Activated T-cell treated with anti-CD3 and anti-CD28 coated beads for 4 hours (primary cell): ENCODE data around the gene CCDC60.

ENCODE experiments used
- DNase-seq: peaks from one replicate; pipeline ENCODE4 v3.0.0-alpha.2; 2020

The CCDC60 gene, protein sequence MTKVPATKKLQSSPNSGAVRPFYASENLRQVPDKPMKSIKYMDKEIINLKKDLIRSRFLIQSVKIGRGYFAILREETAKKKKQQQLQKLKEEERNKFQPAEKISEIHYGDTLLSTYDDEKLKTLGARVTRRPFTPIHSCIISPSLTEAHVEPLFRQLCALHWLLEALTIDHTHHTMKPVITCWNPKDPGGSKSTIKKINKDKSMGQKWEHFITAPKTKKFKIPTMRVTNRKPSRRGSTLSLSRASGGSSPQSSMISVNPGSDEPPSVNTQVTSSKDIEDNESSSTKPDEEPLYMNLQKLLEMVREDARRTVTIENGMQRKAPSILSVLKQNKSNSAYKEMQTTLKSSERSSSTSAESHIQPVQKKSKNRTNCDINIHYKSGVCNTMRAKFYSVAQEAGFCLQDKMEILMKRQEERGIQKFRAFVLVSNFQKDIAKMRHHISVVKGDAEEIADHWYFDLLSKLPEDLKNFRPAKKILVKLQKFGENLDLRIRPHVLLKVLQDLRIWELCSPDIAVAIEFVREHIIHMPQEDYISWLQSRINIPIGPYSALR

DNA sequence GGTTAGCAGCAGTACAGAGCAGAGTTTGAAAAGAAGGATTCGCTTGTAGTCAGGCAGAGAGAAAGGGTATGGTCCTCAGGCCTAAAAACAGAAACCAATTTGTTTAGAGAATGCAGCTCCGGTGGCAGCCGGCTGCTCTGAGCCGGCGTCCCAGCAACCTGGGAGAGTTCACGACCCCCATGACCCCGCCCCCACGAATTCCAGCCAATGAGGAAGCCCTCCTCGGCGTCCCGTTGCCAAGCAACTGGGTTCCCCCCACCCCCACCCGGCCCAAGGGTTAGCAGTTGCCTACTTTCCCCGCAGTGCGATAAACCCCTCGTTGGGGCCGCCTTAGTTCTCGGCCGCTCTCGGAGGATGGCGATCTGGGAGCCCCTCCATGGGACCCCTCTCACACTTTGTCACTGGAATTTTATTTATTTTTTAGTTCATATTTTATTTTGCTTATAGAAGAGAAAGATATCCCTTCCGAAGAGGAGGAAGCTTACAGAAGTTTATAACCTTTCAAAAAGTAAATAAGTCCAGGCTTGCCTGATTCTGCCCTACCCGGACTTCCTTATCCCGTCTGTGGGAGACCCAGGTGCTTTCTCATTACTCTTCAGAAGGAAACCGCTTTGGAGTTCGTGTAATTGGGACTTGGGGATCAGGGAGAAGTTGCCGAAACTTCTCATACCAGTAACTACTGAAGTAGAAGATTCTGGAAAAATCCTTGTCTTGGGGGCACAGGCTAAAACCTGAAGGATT is at the start of gene CCDC60:
Gene CCDC60 (plus strand): TSS at position 300 of the 741 bp plus-strand sequence. CDS start 448 bp downstream, outside the sequence.
- no peak for DNase-seq

DNA sequence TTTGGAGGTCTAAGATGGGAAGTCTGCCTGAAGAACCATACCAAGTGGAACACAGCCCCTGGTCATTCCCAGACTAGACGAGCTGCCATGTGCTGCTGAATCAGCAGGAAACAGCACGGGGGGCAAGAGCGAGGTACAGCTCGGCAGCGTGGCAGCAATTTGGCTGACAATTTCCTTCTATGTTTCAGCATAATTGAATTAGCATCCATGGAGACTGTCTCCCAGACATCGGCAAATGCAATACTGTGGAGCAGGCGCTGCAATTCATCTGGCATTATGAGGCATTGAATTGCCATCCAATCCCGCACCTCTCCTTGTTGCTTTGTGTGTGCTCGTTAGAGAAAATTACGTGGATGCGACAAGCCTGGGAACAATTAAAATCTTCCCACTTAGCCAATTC is 46.0 kb upstream of the CCDC60 start:
- no peak for DNase-seq

DNA sequence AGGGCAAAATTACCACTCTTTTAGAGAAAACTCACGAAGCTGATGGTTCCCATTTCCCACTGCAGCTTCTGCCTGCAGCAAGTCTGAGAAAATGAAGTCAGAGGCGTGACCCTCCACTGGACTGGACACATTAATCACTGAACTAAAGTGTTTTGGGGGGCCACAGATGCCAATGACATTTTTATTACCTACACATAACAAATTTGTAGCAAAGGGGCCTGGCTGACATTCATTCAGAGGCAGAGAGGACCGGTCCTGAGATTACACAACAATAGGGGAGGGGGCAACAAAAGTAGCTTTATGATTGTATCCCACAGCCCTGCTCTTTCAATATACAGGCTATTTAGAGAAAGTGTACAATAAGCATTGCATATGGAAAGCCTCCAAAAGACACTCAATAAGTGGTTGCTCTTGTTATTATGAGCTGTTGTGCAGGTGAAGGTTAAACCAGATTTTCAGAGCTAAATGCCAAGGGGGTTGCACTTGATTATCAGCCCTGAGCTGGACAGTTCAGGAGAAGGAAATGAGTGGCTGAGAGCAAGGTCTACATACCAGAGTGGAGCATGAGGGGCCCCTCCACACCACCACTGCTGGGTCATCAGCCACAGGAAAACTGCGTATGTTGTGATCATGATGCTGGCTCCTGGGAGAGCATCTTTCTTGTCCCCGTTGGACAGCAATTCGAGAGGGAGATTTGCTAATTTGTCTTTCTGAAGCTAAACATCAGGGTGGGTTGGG is 41.5 kb upstream of the CCDC60 start:
- DNase-seq = no peak

DNA sequence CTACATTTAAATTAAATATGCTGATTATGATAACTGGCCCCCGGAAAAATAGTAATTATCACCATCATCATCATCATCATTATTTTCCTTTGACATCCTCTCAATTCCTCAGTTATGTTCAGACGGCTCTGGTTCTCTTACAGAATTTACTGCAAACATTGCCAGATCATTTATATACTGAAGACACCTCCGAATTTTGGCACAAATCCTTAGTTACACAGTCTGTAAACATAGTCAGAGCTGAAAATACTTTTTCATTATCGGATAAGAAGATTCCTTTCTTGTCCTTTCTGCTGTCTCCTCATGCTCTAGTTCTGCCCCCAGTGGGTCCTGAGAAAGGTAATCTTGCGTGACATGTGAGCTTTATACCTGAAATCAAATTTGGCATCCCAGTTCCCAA is 40.3 kb upstream of the CCDC60 start:
- no peak for DNase-seq

DNA sequence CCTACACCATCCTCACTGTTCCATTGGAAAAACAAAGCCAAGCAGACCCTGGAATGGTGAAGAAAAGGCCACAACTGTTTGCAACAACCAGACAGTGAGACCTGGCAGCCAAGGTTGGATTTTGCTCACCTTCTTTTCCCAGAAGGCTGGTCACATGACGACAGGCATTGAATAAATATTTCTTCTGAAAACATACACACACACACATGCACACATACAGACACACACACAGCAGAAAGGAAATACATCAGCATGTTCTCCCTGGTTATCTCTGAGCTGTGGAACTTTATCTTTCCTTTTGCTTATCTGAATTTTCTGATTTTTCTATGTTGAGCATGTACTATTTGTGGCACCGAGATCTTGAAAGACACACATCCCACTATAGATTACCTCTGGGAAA is 38.0 kb upstream of the CCDC60 start:
- no peak for DNase-seq

DNA sequence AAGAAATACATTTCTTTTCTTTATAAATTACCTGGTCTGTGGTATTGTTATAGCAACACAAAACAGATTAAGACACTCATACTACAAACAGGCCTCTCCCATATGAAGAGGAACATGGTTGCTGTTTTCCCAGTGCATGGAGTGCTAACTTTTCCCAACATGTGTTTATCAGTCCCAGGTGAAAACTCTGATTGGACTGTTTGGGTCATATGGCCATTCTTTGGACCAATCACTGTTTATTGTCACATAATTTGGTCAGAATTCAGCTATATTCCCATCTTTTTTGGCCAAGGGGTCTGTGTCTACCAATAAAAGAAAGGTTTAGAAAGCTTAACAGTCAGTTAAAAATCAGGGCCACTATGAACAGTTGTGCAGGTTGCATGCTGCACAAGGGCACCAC is 35.4 kb upstream of the CCDC60 start:
- no peak for DNase-seq

DNA sequence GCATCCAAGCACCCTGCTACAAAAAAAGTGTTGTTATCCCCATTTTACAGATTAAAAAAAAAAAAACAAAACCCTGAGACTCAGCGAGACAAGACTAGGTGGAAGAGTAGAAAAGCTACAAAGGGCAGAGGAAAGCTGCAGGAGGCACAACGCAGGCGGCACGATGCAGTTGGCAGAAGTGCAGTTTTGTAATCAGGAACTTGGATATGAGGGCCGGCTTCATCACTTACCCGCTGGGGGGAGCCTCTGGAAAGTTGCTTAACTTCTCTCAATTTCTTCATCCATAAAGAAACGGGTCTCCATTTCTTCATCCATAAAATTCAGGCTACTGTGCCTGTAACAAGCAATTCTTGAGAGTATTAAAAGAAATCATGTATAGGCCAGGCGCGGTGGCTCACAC is 33.1 kb upstream of the CCDC60 start:
- no peak for DNase-seq

DNA sequence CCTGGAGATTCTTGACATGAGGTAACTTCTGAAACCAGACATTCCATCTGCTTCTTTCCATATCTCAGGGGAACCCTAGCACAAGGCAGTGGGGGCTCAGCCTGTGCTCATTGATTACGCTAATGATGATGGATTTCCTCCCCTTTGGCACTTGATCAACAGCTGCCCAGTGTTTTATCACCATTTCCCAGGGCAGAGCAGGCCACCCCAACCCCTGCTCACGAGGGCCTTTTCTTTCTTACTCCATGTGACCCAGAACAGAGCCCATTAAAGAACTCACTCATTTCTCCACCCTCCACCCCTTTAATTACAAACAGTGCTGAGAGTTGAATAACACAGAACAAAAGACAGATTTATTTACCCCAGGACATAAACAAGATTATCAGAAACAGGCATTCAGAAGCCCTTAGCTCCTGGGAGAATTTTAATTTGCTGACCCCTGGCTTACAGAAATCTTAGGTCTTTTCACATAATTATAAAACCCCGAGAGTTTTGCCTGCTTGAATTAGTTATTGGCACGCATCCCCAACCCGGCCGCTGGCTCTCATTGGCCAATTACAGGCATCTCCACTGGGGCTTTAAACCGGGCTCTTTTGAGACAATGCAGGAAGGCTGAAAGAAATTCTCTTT is 32.0 kb upstream of the CCDC60 start:
- no peak for DNase-seq

DNA sequence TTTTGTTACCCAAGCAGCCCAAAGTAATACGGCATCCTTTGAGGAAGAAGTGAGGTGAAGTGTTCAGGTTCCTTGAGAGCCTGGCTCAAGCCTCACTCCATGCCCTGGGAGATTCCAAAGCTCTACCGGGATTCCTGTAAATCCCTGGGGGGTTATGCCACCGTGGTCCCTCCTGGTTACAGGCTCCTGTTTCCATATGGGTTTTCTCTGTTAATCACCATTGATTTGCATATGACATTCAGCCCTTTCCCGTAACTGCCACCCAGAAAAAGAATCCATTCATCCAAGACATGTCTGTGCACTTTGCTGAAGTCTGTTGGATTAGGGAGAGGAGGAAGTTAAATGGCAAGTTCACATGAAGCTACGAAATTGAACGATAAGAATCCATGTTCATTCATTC is 27.9 kb upstream of the CCDC60 start:
- DNase-seq = no peak

DNA sequence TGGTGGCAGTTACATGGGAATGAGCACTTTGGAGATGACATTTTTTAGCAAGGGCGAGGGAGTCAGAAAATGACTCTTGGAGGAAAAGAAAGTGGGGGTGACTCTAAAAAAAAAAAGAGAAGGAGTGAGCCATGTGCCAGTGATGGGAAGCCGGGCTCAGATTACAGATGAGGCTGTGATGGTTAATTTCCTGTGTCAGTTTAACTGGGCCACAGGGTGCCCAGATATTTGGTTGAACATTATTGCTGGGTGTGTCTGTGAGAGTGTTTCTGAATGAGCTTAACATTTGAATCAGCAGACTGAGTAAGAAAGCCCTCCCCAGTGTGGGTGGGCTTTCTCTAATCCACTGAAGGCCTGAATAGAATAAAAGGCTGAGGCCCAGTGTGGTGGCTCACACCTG is 26.8 kb upstream of the CCDC60 start:
- no peak for DNase-seq

DNA sequence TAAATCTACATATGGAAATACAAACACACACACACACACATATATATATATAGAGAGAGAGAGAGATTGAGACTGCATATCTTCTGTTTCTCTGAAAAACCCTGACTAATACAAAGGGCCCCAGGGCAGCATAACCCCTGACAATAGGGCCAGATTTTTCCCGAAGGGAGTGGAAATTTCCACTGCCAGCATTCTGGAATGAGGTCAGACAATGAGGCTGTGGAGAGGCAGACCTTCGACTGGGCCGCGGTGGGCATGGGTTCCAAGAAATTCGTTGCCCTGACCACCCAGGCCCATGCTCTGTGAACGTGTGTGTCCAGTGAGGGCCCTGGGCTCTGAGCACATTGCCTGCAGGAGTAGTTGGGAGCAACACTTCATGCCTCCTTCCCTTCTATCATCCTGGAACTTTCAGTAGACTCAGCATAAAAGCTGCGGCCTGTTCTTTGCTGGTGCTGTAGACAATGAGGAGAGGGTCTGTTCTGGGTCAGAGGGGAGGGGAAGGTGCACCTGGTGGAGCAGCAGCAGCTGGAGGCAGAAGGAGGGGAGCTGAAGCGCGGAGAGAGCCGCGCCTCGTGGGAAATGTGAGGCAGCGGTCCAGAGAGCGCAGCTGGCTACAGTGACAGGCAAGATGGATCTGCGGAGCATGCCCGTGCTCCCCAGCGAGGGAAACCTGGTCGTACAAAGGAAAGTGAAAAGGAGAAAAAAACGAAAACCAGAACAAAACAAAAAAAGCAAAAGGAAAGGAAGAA is 25.6 kb upstream of the CCDC60 start:
- DNase-seq = no peak

DNA sequence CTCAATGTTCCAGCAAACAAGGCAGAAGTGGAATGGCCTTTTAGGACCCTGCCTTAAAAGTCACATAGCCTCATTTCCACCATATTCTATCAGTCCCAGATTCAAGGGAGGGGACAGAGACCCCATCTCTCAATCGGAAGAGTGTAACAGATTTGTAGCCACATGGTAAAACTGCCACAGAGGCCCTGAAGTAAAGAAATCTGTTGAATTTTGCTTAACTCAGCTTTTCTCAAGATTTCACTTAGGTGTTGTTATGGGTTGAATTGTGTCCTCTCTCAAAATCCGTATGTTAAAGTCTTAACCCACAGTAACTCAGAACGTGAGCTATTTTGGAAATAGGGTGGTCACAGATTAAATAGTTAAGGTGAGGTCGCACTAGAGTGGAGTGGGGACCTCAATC is 22.7 kb upstream of the CCDC60 start:
- DNase-seq = no peak

DNA sequence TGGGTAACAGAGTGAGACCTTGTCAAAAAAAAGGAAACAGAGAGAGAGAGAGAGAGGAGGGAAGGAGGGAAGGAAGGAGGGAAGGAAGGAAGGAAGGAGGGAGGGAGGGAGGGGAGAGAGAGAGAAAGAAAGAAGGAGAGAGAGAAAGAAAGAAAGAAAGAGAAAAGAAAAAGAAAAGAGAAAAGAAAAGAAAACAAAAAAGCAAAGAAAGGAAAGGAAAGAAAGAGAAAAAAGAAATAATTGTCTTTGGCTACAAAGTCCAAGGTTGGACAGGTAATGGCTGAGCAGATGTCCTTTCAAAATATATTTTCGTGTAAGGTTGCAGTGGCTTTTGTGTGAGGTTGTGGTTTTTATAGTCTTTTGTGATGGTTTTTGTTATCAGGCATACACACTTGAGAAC is 21.6 kb upstream of the CCDC60 start:
- DNase-seq = no peak

DNA sequence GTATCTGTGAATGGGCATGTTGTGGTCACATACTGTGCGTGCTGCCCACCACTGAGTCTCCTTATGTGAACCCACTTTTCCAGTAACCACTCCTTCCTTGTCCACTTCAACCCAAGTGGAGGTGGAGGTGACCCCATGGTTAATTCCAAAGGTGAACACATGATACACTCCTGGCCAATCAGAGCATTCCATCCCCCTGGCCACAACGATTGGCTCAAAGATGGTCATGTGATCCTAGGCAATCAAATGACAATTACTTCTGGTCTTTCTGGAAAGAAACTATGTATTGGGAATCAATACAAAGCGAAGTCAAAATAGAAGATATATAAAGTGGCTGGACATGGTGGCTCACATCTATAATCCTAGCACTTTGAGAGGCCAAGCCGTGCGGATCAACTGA is 20.2 kb upstream of the CCDC60 start:
- no peak for DNase-seq

DNA sequence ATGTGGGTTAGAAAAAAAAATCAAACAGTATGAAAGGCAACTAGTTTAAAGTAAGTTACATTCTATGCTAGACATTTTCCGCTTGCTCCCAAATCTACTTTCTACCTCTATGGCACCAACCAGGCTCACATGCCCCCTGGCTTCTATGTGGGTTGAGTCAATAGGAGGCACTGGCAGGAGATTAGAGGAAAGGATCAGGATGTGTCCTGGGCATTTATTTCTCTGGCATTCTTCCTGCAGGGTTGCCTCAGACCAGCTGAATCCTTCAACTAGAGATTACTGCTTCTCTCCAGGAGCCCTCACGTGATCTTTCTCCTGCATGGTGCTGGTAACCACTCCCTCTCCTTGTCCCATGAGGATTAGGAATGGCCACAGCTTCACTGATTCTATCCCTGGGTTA is 14.9 kb upstream of the CCDC60 start:
- no peak for DNase-seq

DNA sequence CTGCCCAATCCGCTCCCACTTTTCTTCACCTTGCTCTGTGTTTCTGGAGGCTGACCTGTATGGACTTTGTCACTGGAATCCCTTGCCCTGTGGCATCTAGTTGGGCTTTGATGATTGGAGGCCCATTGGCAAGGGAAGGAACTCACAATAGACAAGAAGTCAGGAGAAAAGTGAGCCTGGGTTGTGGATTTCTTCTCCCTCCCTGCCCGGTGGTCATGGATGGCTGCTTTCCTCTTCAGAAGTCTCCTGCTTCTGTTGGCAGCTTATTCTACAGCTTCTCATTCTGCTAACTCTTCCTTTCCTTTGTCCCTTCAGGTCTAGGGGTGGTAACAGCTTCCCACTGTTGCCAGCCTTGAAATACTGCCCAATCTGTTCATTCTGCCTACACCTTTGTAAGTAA is 13.9 kb upstream of the CCDC60 start:
- DNase-seq = no peak

DNA sequence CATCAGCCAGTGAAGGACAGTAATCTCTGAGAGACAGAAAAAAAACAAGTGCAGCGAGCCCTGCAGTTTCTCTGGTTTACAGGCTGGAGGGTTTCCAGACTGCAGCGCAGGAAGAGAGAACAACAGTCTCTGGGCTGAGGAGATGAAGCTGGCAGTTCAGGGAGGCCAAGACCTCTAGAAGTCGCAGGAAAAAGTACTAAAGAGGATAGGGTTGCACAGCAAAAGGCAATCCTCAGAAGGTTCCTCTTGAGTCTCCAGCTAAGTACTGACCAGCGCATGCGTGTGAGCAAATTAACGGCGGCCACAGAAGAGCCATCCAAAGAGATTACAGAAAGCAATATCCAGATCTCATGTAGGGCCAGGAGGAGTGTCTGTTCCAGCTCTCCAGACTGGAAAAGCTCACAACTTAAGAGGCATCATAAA is 12.2 kb upstream of the CCDC60 start:
- no peak for DNase-seq

DNA sequence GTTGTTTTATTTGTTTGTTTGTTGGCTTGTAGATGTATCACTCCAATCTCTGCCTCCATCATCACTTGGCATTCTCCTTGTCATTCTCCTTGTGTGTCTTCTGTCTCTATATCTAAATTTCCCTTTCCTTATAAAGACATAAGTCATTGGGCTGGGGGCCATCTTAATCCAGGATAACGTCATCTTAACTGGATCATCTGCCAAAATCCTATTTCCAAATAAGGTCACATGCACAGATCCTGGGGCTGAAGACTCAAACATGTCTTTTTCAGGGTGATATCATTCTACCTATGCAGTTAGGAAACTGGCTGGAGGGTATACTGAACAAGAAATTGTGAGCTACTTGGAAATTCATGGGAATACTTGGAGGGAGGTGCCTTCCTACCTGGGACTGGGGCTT is 8.7 kb upstream of the CCDC60 start:
- DNase-seq = no peak

DNA sequence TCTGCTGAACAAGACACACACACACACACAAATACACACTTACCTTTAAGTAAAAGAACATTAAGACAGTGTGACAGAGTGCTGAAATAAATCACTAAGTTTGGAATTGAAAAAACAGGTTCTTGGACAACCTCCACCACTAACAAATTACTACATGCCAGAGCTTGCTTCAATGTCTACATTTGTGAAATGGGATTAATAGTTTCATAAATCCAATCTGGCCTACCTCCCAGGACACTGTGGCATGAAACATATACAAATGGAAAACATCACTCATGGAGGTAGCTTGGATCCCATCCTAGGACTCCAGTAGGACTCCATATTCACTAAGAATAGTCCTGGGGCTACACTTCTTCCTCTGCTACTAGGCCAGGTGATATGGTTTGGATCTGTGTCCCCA is 8.2 kb upstream of the CCDC60 start:
- no peak for DNase-seq

DNA sequence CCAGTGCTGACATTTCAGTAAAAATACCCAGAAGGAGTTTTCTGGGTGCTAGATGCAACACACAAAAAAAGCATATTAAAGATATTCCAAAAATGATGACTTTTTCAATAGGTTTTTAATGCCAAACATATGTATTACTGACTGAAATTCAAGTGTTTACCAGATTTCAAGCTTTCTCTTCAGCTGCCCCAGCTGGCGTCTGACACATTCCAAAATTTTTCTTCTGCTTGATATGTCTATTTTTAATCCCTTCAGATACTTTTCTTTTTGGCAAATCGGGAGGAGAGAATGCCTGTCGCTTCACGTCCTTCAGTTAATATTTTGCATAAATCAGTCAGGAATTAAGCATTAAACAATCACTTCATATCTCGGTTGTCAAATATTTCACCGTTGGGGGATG is 7.1 kb upstream of the CCDC60 start:
- DNase-seq = no peak

DNA sequence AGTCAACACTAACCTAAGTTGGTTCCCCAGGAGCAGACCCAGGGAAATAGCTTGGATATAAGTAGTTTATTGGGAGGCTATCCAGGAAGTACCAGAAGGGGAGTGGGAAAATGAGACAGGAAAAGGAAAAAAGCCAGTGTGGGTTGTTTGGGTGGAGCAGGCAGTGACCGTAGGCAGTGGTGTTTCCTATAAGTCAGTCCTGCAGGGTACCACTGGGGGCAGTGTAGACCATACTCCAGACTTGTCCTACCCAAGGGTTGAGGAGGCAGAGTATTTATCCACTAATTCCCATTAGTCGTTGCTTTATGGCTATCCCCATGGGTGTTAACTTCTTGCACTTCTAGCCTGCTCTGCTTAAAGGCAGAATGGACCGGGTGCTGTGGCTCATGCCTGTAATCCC is 6.4 kb upstream of the CCDC60 start:
- no peak for DNase-seq
